DMS53 (cell line): ENCODE measurements around the gene OLIG1.

ENCODE experiments used
- DNase-seq: peaks from one replicate; lab custom pipeline; 2025; lab: John Stamatoyannopoulos, UW

Gene OLIG1

DNA sequence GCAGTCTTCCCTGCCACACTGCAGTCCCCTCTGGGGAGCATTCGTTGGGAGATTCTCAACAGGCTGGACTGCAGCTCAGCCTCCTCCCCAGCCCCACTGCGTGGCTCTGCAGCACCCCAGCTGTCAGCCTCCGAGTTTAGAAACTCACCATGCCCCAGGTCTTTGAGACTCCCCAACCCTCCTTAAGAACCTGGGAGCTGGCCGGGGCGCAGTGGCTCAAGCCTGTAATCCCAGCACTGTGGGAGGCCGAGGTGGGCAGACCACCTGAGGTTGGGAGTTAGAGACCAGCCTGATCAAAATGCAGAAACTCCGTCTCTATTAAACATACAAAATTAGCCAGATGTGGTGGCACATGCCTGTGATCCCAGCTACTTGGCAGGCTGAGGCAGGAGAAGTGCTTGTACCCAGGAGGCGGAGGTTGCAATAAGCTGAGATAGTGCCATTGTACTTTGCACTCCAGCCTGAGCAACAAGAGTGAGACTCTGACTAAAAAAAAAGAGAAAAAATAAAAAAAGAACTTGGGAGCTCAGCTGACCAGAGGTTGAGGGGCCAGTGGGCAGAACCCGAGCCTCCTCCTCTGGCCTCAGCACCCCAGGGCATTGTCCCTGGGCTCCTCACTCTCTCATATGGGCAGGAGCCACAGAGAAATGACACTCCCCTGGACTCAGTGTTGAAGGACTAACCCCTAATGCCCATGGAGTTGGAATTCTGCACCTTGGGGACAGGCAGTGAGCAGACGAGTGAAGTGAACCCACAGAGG is 38.6 kb upstream of the OLIG1 start:
- DNase-seq: no peak

DNA sequence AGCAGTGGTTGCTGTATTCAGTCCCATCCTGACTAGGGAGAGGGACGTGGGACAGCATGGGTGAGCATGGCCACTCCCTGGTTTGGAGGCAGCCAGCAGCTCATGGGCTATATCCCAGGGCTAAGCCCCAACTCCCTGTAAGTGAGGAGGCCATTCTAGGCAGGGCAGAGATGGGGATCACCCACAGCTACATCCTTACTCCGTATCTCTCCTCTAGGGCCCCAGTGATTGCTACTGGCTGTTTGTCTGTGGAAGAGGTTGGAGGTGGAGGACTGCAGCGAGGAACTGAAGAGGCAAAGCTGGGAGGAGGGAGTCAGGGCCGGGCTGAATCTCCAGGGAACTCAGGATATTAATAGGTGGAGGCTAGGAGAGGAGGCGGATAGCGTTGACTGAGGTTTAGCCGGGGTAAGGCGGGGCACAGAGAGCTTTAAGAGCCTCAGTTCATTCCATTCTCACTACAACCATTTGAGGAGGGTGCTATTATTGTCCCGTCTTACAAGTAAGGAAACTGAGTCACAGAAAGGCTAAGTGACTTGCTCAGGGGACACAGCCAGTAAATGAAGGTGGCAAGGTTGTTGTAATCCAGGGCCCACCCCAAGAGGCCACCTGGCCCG is 37.4 kb upstream of the OLIG1 start:
- DNase-seq: no peak

DNA sequence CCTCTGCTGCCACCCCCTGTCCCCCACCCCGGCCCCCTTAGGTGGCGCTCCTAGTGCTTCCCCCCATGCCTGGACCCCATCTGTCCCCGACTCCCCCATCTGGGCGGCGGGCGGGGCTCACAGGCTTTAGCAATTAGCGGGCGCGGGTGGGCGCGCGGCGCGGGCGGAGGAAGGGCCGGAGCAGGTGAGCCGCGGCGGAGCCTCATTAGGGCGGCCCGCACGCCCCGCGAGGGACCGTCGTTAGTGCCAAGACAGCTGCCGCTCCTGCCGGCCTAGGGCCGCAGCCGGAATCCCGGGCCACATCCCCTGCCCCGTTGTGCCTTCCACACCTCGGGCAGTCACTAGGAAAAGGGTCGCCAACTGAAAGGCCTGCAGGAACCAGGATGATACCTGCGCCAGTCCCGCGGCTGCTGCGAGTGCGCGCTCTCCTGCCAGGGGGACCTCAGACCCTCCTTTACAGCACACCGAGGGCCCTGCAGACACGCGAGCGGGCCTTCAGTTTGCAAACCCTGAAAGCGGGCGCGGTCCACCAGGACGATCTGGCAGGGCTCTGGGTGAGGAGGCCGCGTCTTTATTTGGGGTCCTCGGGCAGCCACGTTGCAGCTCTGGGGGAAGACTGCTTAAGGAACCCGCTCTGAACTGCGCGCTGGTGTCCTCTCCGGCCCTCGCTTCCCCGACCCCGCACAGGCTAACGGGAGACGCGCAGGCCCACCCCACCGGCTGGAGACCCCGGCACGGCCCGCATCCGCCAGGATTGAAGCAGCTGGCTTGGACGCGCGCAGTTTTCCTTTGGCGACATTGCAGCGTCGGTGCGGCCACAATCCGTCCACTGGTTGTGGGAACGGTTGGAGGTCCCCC is 36.6 kb upstream of the OLIG1 start:
- no peak for DNase-seq

DNA sequence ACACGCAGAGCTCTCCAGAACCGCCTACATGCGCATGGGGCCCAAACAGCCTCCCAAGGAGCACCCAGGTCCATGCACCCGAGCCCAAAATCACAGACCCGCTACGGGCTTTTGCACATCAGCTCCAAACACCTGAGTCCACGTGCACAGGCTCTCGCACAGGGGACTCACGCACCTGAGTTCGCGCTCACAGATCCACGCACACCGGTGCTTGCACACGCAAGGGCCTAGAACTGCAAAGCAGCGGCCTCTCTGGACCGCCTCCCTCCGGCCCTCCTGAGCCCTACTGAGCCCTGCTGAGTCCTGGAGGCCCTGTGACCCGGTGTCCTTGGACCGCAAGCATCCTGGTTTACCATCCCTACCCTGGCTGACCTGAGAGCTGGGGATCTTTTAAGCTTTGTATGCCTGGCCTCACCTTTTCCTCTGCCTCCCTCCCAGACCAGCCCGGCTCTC is 36.0 kb upstream of the OLIG1 start:
- no peak for DNase-seq

DNA sequence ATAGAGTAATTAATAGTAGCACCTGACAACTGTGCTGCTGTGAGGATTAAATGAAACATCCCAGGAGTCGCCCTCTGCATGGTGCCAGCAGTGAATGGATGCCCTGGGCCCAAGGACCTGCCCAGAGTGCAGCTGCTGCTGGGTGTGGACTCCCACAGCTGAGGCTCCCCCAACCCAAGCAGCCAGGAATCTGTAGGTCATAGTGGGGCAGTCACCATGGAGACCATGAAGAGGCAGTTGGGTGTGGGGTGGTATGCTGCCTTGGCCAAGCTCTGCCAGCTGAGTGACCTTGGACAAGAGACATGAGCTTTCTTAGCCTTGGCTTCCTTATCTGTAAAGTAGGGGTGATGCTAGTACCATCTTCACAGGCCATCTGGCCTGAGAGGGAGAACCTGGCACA is 34.8 kb upstream of the OLIG1 start:
- no peak for DNase-seq

DNA sequence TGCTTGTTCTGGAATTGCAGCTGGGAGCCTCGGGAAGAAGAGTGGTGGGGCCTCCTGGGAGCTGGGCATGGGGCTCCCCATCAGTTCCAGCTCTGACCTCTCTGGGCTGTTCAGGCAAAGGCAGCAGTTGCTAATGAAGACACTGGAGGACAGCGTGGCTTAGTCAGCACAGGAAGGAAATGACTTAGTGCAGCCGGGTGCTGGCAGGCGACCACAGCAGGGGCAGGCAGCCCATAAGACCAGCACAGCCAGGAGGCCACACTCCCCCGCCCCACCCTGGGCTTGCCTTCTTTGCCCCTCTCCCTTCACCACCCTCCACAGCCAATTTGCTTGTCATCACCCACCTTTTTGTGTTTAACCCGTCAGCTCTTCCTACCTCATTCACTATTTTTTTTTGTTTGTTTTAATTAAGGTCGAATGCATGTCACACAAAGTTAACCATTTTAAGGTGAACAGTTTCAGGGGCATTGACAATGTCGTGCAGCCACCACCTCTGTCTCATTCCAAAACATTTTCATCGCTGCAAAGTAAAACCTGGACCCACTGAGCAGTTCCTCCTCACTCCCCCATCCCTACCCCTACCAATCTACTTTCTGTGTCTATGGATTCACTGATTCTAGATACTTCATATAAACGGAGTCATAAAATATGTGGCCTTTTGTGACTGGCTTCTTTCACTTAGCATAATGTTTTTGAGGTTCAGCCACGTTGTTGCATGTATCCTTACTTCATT is 33.3 kb upstream of the OLIG1 start:
- DNase-seq: no peak

DNA sequence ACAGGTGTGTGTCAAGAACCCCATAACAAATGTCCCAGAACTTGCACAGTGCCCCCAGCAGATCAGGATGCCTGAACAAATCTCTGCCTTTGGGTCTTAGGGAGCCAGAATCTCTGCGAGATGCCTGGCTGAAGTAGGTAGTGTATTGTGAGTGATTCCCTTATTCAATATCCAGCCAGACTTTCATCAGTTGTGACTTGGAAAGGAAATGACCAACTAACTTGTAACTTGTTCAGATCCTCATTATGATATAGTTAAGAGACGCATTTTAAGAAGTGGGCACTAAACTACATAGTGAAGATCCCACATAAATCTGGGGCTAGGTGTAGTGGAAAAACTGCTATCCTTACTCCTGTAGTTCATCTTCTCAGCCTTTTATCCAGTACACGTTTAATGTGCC is 32.4 kb upstream of the OLIG1 start:
- no peak for DNase-seq

DNA sequence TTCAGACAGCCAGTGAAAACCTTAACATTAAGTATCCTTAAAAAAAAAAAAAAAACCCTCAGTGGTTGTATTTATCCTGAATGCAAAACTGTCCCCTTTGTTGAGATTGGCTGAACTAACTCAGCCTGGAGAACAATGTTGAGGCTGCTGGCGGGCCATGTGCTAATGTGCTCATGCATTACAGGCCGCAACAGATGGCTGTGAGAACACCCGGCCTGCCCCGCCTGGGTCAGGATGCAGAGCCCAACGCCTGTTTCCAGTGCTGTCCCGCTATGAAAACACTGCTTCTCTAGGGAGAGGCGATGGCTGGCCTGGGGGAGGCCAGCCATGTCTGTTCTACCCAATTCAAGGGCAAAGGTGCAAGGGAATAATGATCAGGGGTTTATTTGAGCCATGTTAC is 30.4 kb upstream of the OLIG1 start:
- no peak for DNase-seq

DNA sequence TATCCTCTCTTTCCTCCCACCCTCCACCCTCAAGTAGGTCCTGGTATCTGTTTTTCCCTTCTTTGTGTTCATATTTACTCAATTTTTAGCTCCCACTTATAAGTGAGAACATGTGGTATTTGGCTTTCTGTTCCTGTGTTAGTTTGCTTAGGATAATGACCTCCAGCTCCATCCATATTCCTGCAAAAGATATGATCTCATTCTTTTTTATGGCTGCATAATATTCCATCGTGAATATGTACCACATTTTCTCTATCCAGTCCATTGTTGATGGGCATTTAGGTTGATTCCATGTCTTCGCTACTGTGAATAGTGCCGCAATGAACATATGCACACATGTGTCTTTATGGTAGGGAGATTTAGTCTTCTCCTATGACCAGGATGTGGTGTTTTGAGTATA is 29.7 kb upstream of the OLIG1 start:
- no peak for DNase-seq

DNA sequence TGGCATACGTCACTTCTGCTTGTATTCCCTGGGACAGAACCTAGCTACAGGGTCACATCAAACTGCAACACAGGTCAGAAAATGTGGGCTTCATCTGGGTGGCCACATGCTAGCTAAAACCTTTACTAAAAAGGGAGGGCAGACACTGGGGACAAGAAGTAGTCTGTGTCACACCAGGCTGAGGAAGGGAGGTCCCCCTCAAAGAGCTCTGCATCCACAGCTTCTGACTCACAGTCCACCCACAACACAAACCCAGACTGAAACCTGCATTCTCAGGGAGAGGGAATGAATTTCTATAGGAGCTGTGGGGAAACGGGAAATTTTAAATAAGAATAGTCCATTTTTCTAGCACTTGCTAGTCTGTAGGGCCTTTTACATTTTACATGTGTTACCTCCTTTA is 28.0 kb upstream of the OLIG1 start:
- DNase-seq: no peak

DNA sequence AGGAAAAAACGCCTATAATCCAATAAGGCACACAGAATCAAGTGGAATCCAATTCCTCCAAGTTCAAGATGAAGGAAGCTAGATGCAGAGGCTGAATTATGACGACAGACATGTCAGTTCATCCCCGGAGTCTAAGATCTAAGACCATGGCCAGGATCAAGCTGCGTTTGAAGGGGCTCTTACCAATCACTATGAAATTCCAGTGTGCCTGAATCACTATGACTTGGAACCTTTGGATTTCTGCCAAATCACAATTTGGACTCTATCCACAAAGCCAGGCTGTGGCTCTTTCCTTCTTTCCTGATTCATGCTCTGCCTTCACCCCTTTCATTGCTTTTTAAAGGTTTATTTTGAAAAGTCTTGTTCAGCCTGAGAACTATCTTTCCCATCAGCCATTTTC is 27.1 kb upstream of the OLIG1 start:
- DNase-seq: peak; percentile 4

DNA sequence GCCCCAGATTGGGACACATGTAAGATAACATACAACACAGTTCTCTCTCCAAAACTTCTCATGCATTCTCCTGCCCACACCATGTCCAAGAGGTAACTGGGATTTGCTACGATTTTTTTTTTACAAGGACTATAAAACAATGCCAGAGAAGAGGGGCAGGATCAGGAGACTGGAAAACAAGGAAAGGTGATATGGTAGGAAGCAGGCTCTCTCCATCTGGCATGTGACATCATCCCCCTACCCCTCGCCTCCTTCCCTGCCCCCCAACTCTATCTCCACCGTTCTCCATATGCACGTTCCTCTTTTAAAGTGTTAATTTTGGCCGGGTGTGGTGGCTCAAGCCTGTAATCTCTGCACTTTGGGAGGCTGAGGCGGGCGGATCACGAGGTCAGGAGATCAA is 23.5 kb upstream of the OLIG1 start:
- DNase-seq: no peak

DNA sequence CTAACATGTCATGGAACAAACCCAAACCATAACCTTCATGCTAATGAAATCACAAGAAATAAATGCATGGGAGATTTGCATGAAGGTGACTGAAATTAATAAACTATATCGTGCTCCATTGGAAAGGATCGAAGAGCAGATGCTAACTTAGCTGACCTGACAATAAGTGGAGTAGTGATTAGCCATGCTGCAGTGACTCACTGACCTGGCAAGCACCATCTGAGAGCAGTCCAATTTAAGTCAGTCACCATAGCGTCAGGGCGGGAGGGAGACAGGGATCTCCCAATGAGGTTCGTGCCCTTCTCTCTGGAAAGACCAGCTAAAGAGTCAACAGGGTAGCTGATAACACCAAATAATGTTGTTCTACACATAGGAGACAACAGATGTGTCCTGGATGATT is 22.7 kb upstream of the OLIG1 start:
- no peak for DNase-seq

DNA sequence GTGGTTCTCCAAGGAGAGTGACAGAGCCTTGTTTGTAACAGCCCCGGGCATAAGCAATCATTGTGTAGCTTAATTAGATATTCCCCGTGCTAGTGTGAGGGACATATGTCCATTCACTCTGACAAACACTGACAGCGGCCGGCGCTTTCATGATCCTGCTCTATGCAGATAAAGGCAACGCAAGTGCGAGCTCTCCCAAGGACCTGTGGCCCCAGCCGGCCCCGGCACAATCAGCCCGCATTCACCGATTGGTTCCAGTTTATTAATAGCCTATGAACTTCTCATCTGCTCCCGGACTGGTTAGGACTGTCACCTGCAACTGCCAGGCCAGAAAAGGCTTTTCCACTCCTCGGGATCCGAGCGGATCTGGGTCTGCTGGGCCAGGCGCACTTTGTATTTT is 18.0 kb upstream of the OLIG1 start:
- no peak for DNase-seq

DNA sequence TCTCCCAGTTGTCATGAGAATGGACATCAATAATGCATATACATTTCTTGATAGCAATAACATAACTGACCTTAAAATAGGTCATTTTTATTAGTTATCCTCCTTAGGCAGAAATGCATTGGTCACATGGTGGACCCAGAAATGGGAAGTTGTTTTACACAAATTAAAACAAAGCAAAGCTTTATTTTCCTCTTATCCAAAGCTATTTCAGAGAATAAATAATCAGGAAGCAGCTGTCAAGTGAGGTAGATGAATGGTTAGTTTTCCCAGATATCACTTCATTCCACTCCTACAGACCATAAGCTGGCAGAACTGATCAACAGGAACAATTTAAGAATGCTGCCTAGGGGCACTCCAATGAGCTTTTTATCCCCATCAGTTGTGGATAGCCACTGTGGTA is 16.0 kb upstream of the OLIG1 start:
- no peak for DNase-seq

DNA sequence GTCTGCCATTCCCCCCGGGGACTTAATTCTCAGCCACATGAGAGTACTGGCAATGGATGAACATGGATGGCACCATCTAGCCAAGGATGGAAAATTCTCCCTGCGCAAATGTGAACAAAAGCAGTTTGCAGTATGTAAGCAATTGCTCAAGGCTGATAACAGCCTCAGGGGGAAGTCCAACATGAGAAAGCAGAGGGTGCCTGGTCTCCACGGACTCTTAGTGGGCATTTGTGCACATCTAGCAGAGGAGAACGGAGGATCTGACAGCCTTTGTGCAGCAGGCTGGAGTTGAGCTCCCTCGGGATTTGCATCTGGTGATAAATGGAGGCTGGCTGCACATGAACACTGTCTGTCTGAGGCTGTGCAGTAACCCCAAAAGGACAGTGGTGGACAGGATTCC is 13.9 kb upstream of the OLIG1 start:
- DNase-seq: no peak

DNA sequence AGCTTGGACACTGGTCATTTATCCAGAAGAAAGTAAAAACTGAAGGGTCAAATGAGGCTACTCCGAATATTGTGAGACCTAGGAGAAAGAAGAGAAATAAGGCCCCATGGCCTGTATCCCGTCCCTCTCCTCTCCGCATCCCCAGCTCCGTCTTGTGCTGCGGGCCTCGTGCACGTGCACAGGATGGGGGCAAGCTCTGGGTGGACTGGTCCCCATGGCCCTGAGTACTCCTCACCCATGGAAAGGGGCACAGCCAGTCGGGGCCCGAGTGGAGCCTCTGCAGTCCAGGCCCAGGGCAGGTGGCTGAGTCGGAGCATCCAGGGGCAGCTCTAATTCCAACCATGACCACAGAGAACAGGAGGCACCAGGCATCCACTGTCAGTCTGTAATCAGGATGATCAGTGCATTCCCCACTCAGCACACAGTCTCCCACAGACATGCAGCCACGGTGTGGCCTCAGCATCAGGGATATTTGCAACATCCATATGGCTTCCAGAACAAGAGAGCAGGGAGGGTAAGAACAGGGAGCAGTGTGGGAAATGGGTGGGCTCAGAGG is 12.5 kb upstream of the OLIG1 start:
- no peak for DNase-seq

DNA sequence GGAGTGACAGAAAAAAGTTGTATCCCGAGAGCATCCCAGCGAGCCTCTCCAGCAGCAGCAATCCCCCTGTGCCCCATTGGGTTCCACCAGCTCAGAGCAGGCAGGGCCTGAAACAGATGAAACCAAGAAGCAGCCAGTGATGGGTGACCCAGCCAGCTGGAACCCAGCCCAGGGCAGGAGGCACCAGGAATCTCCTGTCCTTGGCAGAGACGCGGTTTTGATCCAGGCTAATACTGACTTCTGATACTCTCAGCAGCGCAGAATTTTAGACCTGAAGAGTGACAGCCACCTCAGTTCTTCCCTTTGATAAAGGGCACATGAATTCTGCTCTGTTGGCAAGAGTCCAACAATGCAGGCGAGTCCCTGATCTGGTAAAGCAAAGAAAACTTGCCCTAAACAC is 11.4 kb upstream of the OLIG1 start:
- DNase-seq: no peak

DNA sequence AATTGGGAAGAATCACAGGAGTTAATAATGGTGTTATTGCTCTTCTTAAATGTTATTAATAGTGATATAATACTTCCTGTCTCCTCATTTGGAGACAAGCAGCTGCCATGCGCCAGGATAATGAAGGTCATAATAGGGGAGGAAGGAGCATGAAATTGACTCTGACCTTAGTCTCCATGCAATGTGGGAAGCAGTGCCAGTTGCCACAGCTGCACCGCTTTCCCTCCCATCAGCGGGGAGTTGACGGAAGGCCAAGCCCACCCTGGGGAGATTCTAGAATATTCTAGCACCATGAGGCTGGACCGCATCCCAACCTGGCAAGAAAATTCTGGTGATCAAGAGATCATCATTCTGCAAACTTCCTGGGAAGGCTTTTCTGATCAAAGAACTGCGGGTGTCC is 11.0 kb upstream of the OLIG1 start:
- no peak for DNase-seq

DNA sequence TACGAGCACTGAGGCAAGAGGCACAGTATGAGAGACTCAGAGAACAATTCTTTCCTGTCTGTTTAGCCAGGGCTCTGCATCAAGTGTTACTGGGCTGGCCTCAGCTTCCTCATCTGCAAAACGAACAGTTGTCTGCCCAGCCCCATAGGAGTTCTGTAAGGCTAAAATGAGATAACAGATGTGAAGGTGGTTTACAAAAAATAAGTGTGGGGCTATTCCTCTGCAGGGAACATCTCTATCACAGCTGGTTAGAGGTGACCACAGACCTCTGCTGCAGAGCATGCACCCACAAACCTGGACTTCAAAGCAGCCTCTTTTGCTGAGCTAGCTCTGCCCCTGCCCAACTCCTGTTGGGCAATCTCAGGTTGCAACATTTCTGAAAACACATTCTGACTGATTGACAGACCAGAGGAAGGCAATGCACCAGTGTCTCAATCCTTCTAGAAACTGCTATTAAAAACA is 10.5 kb upstream of the OLIG1 start:
- DNase-seq: no peak

DNA sequence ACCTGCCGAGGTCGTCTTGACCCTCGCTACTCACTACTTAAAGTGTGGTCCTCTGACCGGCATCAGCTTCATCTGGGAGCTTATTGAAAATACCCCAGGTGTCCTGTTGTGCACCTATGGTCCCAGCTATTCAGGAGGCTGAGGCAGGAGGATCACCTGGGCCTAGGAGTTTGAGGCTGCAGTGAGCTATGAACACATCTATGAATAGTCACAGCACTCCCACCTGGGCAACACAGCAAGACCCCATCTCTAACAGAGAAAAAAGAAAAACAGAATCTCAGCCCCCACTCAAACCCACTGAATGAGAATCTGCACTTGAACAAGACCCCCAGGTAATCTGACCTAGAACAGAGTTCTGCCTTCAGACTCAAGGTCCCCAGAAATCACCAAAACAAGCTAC is 8.7 kb upstream of the OLIG1 start:
- DNase-seq: no peak

DNA sequence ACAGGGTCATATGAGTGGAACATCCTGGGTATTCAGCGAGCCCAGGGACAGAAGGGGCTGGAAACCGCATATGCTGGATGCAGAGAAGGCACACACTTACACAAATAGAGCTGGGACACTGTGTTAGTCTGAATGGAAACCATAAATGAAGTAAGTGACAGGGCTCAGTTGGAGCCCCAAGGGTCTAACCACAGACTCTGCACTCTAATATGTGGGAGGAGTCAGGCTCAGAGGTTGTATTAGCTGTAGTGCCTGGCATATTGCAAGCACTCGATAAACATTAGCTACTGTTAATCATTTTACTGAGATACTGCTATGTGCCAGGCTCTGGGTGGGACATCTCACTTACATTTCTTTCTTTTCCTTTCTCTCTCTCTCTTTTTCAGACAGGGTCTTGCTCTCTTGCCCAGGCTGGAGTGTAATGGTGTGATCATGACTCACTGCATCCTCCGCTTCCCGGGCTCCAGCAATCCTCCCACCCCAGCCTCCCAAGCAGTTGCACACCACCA is 6.5 kb upstream of the OLIG1 start:
- DNase-seq: no peak
